ENCODE results near the gene UNC45A.

UNC45A gene

GRCh38 chr15:90970274-90970673 is 35.2 kb downstream of the UNC45A start:
- Histone ChIP-seq H2AFZ (ENCODE audit: low read length) (no peak overlapping the region), H3K4me1 (ENCODE audit: insufficient read depth, low read length, severe bottlenecking) (no peaks in the 10 kb centered on the region), H3K36me3 (ENCODE audit: insufficient read depth, low read length) (peaks cover 88% of the 10 kb centered on the region), H3K9me3 (ENCODE audit: low read length) (no peaks in the 10 kb centered on the region), H3K27me3 (ENCODE audit: insufficient read depth, low read length) (no peaks in the 10 kb centered on the region), H3K27ac (ENCODE audit: low read depth, low read length, poor library complexity, severe bottlenecking) (no peak overlapping the region), H3K9me2 (ENCODE audit: low read depth, low read length) (no peaks in the 10 kb centered on the region), H3K4me3 (ENCODE audit: low read depth, low read length, poor library complexity, severe bottlenecking) (no peak overlapping the region), H3K9ac (ENCODE audit: low read length) (no peak overlapping the region), H3K79me2 (ENCODE audit: insufficient read depth, low read length) (no peaks in the 10 kb centered on the region), H3F3A (ENCODE audit: insufficient read depth, low read length) (no peaks in the 10 kb centered on the region), H3K4me2 (ENCODE audit: low read length) (no peak overlapping the region), H4K20me1 (ENCODE audit: insufficient read depth, low read length) (no peaks in the 10 kb centered on the region)
- no peak for TF ChIP-seq EZH2 (IDR thresholded peaks at IDR 0.05; ENCODE audit: borderline replicate concordance, low read length)
- no peak for TF ChIP-seq CTCF (IDR thresholded peaks at IDR 0.05; ENCODE audit: low read length)

- TF ChIP-seq EZH2 (IDR thresholded peaks at IDR 0.05; ENCODE audit: borderline replicate concordance, low read length): no peak
- TF ChIP-seq CTCF (IDR thresholded peaks at IDR 0.05; ENCODE audit: low read length): no peak
- H3K9ac ChIP-seq (ENCODE audit: low read length): no peak overlapping the region
- H4K20me1 ChIP-seq (ENCODE audit: insufficient read depth, low read length): no peaks in the 10 kb centered on the region
- no peaks in the 10 kb centered on the region for H3F3A ChIP-seq (ENCODE audit: insufficient read depth, low read length)
- no peak overlapping the region for H2AFZ ChIP-seq (ENCODE audit: low read length)
- no peak overlapping the region for H3K4me2 ChIP-seq (ENCODE audit: low read length)
- no peak overlapping the region for H3K4me3 ChIP-seq (ENCODE audit: low read depth, low read length, poor library complexity, severe bottlenecking)
- H3K4me1 ChIP-seq (ENCODE audit: insufficient read depth, low read length, severe bottlenecking): no peaks in the 10 kb centered on the region
- no peak overlapping the region for H3K27ac ChIP-seq (ENCODE audit: low read depth, low read length, poor library complexity, severe bottlenecking)
- no peaks in the 10 kb centered on the region for H3K27me3 ChIP-seq (ENCODE audit: insufficient read depth, low read length)
- H3K36me3 ChIP-seq (ENCODE audit: insufficient read depth, low read length): peaks cover 89% of the 10 kb centered on the region
- no peaks in the 10 kb centered on the region for H3K9me2 ChIP-seq (ENCODE audit: low read depth, low read length)
- H3K79me2 ChIP-seq (ENCODE audit: insufficient read depth, low read length): no peaks in the 10 kb centered on the region
- no peaks in the 10 kb centered on the region for H3K9me3 ChIP-seq (ENCODE audit: low read length)
Observed at GRCh38 chr15:90972133-90972532, 37.0 kb downstream of the UNC45A start.

GRCh38 chr15:90974216-90974615 is 39.1 kb downstream of the UNC45A start:
- TF ChIP-seq CTCF (IDR thresholded peaks at IDR 0.05; ENCODE audit: low read length): no peak
- no peak for TF ChIP-seq EZH2 (IDR thresholded peaks at IDR 0.05; ENCODE audit: borderline replicate concordance, low read length)
- Histone ChIP-seq H3K9me3 (ENCODE audit: low read length) (no peaks in the 10 kb centered on the region), H3F3A (ENCODE audit: insufficient read depth, low read length) (no peaks in the 10 kb centered on the region), H4K20me1 (ENCODE audit: insufficient read depth, low read length) (no peaks in the 10 kb centered on the region), H3K9ac (ENCODE audit: low read length) (no peak overlapping the region), H3K4me3 (ENCODE audit: low read depth, low read length, poor library complexity, severe bottlenecking) (no peak overlapping the region), H3K36me3 (ENCODE audit: insufficient read depth, low read length) (peaks cover 89% of the 10 kb centered on the region), H3K4me1 (ENCODE audit: insufficient read depth, low read length, severe bottlenecking) (no peaks in the 10 kb centered on the region), H3K9me2 (ENCODE audit: low read depth, low read length) (no peaks in the 10 kb centered on the region), H3K4me2 (ENCODE audit: low read length) (no peak overlapping the region), H3K79me2 (ENCODE audit: insufficient read depth, low read length) (no peaks in the 10 kb centered on the region), H3K27me3 (ENCODE audit: insufficient read depth, low read length) (no peaks in the 10 kb centered on the region), H2AFZ (ENCODE audit: low read length) (no peak overlapping the region), H3K27ac (ENCODE audit: low read depth, low read length, poor library complexity, severe bottlenecking) (no peak overlapping the region)

Data from OCI-LY1 (cell line).